ENCODE measurements around the gene PSENEN. TPM values are rescaled to one million over a fixed set of nuclear protein-coding genes. Genes with fewer than 3 reads are reported as not detected.

The PSENEN gene
- total and polyA plus RNA-seq, 9 of the 15 experiments (the other 6 are each of a cell fraction or from before 2014, with no cell fraction given) = 34.5 to 299 (median 61.1) TPM

DNA sequence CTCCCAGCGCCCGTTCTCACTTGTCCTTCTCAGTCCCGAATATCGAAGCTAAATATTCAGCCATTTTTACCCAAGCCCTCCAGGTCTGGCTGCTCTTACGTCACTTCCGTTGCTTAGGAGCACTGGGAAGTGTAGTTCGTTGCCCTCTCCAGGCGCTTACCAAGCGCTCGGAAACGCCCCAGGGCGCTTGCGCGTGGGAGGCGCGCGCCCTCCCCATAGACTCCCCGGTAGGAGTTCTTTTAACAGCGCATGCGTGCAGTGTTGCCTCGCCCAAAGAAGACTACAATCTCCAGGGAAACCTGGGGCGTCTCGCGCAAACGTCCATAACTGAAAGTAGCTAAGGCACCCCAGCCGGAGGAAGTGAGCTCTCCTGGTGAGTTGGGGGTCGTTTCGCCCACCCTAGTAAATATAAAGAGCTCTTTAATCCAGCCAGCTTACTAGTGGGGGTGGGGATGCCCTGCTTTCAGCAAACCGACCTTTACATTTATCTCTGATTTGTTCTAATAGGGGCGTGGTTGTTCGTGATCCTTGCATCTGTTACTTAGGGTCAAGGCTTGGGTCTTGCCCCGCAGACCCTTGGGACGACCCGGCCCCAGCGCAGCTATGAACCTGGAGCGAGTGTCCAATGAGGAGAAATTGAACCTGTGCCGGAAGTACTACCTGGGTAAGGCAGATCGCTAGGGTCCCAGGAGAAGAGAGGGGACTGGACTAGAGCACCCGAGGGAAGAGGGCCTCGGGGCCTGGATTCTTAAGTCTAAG, at the start of gene PSENEN, which contains the start of gene U2AF1L4 (continued):
- TF ChIP-seq SIX5 (IDR thresholded peaks at IDR 0.05; ENCODE audit: borderline replicate concordance in 1 of 2, insufficient read depth in 1 of 2, low read depth in 1 of 2, low read length in 2 of 2) = peak; percentile 74 to 83
- no peak for TF ChIP-seq SAFB2 (IDR thresholded peaks at IDR 0.05; ENCODE audit: borderline replicate concordance, low read depth, low read length, severe bottlenecking)
- no peak for TF ChIP-seq PTTG1 (tag; IDR thresholded peaks at IDR 0.05; ENCODE audit: low read depth)
- no peak for TF ChIP-seq PHB2 (IDR thresholded peaks at IDR 0.05; ENCODE audit: low read depth)
- TF ChIP-seq LCOR (CRISPR knock-in tag; IDR thresholded peaks at IDR 0.05) = no peak
- no peak for TF ChIP-seq CBFA2T2 (conservative IDR thresholded peaks at IDR 0.05)
- TF ChIP-seq ZNF324 (CRISPR knock-in tag; IDR thresholded peaks at IDR 0.05) = no peak
- no peak for TF ChIP-seq MLLT1 (IDR thresholded peaks at IDR 0.05)
- no peak for TF ChIP-seq FOXO4 (CRISPR knock-in tag; IDR thresholded peaks at IDR 0.05)
- TF ChIP-seq NR2C2 (CRISPR knock-in tag; IDR thresholded peaks at IDR 0.05) = no peak
- peak; percentile 93 for TF ChIP-seq NR2C2 (tag; IDR thresholded peaks at IDR 0.05)
- no peak for TF ChIP-seq PBX2 (CRISPR knock-in tag; IDR thresholded peaks at IDR 0.05; ENCODE audit: low read depth)
- no peak for TF ChIP-seq PBX2 (tag; conservative IDR thresholded peaks at IDR 0.05; ENCODE audit: low read depth)
- TF ChIP-seq KDM1A (IDR thresholded peaks at IDR 0.05) = no peak
- TF ChIP-seq, protein P1, sequence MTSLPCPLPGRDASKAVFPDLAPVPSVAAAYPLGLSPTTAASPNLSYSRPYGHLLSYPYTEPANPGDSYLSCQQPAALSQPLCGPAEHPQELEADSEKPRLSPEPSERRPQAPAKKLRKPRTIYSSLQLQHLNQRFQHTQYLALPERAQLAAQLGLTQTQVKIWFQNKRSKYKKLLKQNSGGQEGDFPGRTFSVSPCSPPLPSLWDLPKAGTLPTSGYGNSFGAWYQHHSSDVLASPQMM (CRISPR knock-in tag; IDR thresholded peaks at IDR 0.05) = no peak
- TF ChIP-seq ATF7 (IDR thresholded peaks at IDR 0.05) = peak; percentile 92
- peak; percentile 52; the same call in 1 of the 2 replicates for TF ChIP-seq CEBPG (CRISPR knock-in tag; IDR thresholded peaks at IDR 0.05)
- peak; percentile 51 to 87 for TF ChIP-seq CEBPG (tag; conservative IDR thresholded peaks at IDR 0.05 in 1 of 2, IDR thresholded peaks at IDR 0.05 in 1 of 2)
- TF ChIP-seq HDAC1 (IDR thresholded peaks at IDR 0.05) = peak in 1 of 2 experiments; percentile 61; a peak in 2 of 4 replicates
- no peak for TF ChIP-seq KLF13 (tag; IDR thresholded peaks at IDR 0.05; ENCODE audit: borderline replicate concordance, low read depth)
- no peak for TF ChIP-seq RAD21 (CRISPR knock-in tag; conservative IDR thresholded peaks at IDR 0.05 in 1 of 2, IDR thresholded peaks at IDR 0.05 in 1 of 2)
- TF ChIP-seq CHD1 (IDR thresholded peaks at IDR 0.05; ENCODE audit: low read length) = no peak
